Ecto neural progenitor cell (in vitro differentiated cells): ENCODE data around the gene CYBRD1.
A peak's percentile ranks its signal among the peaks of the same experiment; 100 is the strongest.
"Not testable (repeated sequence)": the region's sequence is repeated elsewhere in the genome, so short reads cannot be mapped to it uniquely, and the experiment has no call there.

ENCODE experiments used
- DNase-seq: peaks from one replicate; pipeline ENCODE4 v3.0.0-alpha.2; 2018; ENCODE audit warnings: low spot score

The CYBRD1 gene

GRCh38 chr2:171515672-171516298 is 6.5 kb upstream of the CYBRD1 start:
- DNase-seq: no peak

- DNase-seq: no peak
Measured at GRCh38 chr2:171516793-171517192, 5.5 kb upstream of the CYBRD1 start.

- no peak for DNase-seq
Measured at GRCh38 chr2:171520471-171520870, 1.8 kb upstream of the CYBRD1 start.

- DNase-seq: no peak
Measured at GRCh38 chr2:171521361-171522051, 768 bp upstream of the CYBRD1 start.

- peak; percentile 72 for DNase-seq
Measured at GRCh38 chr2:171522788-171523087, 464 bp downstream of the CYBRD1 start.

DNA sequence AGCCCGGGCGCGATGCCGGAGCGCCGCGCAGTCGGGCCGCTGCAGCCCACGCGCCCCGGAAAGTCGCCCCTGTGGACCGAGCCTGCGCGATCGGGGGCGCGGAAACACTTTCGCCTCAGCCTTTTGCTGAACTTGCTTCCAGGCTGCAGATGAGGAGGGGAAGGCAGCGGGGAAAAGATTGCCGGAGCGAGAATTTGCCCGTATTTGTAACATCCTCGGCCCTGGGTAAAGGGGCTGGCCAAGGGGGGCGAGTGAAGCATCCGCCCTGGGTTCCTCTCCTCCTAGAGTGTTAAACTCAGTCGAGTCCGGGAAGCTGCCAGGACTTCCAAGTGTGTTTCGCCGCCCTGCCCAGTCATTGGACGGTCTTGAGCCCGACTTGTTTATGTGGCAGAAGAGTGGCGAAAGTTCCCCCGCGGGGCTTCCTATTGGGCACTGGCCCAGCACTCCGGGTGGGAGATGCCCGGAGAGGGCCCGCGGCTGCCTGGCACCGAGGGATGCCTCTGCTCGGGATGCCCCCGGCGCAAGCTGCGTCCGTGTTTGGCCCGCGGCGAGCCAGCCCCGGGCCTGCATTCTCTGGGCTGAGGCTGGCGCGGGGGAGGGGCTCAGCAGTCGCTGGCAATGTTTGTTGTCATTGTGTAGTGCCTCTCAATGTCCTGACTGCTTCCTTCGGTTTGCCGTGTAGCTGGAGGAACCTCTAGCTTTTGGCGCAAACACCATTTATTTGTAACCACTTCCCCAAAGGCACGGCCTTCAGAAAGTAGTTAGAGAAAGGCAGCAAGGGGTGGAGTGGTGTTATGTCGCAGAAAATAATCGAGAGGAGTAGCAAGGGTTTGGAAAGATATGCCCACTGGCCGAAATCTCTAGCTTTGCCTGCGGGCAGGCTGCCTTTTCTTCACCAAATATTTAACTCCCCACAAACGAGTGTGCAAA is 1.1 kb downstream of the CYBRD1 start:
- peak; percentile 78 for DNase-seq

DNA sequence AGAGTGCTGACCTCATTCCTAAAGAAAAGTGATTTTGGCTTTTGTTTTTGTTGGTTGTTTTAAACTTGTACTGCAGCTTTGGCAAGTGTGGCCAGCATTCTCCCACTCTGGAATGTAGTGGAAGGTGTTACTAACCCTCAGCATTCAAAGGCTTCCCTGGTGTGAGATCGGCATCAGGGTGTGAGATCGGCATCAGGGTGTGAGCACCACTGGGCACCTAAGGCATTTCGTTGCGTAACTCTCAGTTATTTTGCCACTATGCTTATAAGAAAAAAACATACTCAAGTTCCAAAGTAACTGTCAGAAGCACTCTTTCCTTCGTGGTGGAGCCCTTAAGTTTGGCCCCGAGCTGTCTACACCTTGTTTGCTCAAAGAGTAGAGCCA is 1.7 kb downstream of the CYBRD1 start:
- no peak for DNase-seq

DNA sequence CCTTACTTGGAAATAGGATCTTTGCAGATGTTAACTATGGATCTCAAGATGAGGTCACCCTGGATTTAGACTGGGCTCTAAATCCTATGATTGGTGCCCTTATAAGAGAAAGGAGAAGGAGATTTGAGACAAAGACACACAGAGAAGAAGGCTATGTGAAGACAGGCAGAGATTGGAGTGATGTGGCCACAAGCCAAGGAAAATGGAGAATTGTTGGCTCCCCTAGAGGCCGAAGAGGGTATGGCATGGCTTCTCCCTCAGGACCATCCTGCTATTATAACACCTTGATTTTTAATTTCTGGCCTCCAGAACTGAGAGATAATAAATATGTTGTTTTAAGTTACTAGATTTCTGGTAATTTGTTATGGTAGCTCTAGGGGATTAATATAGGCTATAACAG is 7.6 kb downstream of the CYBRD1 start:
- no peak for DNase-seq

- DNase-seq: no peak
Measured at GRCh38 chr2:171530378-171530777, 8.1 kb downstream of the CYBRD1 start.

DNA sequence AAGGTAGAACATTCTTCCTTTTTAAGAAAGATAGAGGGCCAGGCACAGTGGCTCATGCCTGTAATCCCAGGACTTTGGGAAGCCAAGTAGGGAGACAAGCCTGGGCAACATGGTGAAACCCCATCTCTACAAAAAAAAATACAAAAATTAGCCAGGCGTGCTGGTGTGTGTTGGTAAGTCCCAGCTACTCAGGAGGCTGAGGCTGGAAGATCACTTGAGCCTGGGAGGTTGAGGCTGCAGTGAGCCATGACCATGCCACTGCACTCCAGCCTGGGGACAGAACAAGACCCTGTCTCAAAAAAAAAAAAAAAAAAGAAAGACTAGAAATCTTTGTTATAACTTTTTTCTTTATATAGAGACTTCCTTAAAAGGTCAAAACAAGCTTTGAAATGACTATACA is 8.6 kb downstream of the CYBRD1 start:
- not testable (repeated sequence) for DNase-seq

- DNase-seq: no peak
Measured at GRCh38 chr2:171531291-171531690, 9.0 kb downstream of the CYBRD1 start.

DNA sequence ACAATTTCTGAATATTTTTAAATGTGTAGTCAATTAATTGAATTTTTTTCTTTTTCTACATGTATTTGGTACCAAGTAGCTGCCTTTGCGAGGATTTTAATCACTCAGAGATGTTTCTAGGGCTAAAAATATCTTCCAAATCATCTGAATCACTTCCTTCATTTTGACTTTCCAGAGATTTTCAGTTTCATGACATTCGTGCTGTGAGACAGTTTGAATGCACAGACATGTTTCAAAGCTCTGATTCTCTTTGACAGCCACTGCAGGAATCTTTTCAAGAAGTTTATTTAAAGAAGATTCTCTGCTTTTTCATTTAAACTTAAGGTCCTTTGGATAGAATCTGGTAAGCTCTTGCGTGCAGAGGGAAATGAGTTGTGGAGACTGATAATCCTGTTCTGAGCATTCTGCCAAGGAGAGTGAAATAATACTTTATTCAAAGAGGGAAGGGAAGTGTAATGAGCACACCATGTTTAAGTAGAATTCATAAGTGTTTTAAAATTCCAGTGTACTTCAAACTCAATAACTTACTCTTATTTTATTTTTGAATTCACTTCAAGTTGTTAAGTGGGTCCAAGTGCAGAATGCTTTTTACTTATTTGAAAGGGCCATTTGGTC is 9.7 kb downstream of the CYBRD1 start:
- no peak for DNase-seq

DNA sequence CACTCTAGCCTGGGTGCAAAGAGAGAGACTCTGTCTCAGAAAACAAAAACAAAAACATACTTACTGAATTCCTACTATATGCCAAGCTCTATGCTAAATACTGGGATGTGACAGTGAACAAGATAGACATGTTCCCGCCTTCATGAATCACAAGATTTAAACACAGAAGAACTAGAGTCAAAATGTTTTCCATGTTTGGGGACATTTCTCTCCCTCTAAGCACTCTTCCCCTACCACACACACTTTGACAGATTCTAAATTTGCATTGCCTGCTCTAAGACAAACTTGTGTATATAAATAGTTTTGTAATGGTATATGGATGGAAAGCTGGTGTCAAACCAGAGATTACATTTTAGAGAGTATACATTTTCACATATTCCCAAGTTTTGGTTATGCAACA is 11.1 kb downstream of the CYBRD1 start:
- DNase-seq: no peak

DNA sequence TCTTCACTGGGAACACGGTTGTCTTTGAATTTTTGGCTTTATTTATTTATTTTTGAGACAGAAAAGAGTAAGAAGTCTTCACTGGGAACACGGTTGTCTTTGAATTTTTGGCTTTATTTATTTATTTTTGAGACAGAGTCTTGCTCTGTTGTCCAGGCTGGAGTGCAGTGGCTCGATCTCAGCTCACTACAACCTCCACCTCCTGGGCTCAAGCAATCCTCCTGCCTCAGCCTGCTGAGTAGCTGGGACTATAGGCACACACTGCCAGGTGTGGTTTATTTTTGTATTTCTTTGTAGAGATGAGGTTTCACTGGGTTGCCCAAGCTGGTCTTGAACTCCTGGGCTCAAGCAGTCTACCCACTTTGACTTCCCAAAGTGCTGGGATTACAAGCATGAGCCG is 13.3 kb downstream of the CYBRD1 start:
- DNase-seq: not testable (repeated sequence)

DNA sequence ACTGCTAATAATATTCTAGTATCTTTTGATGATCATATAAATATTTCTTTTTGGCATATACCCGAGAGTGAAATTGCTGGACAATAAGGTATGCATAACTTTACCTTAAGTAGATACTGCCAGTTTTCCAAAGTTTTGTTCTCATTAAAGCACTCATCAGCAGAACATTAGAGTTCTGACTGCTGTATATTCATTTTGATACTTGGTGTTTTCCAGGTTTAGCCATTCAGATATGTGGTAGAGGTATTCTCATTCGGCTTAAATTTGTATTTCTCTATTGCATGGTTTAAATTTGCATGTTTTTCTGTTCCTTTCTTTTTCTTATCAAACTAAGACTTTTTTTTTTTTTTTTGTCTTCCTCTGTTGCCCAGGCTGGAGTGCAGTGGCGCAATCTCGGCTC is 18.2 kb downstream of the CYBRD1 start:
- DNase-seq: no peak

- DNase-seq: no peak
Measured at GRCh38 chr2:171541202-171541887, 19.1 kb downstream of the CYBRD1 start.

DNA sequence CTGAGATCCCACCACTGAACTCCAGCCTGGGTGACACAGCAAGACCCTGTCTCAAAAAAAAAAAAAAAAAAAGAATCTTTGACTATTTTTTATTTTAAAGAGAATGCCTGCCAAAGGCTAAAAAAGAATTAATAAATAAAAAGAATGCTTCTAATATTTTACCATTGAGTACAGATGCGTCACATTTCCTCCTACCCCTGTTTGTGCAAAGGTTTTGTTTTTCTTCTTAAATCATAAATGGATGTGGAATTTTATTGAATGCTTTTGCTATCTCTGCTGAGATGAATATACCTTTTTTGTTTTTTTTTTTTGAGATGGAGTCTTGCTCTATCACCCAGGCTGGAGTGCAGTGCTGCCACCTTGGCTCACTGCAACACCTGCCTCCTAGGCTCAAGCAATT is 22.8 kb downstream of the CYBRD1 start:
- no peak for DNase-seq

DNA sequence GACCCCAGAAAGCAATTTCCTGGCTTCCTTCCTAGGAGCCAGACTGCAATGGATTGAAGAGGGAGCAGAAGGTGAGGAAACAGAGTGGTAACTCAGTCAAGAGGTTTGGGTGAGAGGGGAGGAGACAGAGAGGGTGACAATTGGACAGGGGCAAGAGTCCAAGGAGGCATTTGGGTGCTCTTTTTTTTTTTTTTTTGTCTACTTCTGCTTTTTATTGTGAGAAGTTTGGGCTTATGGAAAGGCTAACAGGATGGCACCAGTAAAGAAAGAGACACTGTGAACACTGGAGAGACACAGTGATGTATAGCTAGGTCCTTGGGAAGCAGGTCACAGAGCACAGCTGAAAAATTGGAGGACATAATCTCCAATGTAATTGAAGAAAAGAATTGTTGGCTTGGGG is 25.0 kb downstream of the CYBRD1 start:
- no peak for DNase-seq

- DNase-seq: no peak
Measured at GRCh38 chr2:171547720-171548119, 25.4 kb downstream of the CYBRD1 start.

DNA sequence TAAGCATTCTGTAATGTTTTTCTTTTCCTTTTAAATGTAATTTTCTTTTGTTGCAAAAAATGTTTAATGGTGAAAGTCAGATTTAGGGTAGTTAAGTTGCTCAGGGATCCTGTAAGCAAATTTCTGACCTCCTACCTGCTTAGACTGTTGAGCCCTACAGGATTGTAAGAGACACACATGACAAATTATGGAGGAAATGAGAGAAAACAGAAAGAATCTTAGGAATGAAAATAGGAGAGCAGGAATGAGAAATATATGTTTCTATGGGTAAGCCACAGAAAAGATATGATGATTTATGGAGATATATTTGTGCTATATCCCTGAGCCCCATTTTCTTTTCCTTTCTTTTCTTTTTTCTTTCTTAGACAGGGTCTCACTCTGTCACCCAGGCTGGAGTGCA is 28.3 kb downstream of the CYBRD1 start:
- no peak for DNase-seq

DNA sequence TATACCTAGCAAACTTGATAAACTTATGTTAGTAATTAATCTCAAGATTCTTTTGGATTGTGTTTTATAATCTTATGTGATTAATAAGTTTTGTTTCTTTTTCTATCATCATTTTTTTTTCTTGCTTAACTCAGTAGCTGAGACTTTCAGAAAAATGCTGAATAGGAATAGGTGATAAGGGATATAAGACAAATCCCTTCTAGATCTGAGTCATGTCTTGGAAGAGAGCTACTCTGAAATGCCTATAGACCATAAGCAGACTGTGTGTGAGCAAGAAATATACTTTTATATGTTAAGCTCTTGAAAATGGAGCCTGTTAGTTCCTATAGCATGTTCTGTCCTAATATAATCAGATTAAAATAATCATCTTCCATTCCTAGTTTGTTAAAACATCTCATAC is 29.6 kb downstream of the CYBRD1 start:
- DNase-seq: no peak

DNA sequence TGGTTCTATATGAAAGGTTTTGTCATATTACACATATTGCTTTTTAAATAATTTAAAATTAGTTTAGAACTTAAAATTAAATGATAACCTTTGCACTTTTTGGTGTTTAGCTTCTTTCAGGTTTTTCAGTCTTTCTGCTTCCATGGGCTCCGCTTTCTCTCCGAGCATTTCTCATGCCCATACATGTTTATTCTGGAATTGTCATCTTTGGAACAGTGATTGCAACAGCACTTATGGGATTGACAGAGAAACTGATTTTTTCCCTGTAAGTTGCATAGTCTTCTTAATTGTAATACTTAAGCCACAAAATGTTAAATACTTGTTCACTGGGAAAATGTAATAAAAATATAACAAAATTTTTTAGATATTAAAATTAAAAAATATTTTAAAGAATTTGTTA is 31.0 kb downstream of the CYBRD1 start:
- DNase-seq: no peak
